GM10266 (cell line): ENCODE data around the gene KRT36.
A peak's percentile ranks its signal among the peaks of the same experiment; 100 is the strongest.

Source experiments
- DNase-seq: peaks from one replicate; pipeline ENCODE4 v3.0.0; 2012; ENCODE audit errors: extremely low spot score
- TF ChIP-seq, protein P1 (sequence below): IDR thresholded peaks from 2 replicates; pipeline ENCODE4 v1.5.1; 2012; ENCODE audit warnings: mild to moderate bottlenecking, low read depth; ENCODE audit not compliant: control insufficient read depth, insufficient read depth; ENCODE audit errors: missing control alignments

Gene KRT36

GRCh38 chr17:41486809-41487530, 2.7 kb downstream of the KRT36 start:
- TF ChIP-seq, protein P1, sequence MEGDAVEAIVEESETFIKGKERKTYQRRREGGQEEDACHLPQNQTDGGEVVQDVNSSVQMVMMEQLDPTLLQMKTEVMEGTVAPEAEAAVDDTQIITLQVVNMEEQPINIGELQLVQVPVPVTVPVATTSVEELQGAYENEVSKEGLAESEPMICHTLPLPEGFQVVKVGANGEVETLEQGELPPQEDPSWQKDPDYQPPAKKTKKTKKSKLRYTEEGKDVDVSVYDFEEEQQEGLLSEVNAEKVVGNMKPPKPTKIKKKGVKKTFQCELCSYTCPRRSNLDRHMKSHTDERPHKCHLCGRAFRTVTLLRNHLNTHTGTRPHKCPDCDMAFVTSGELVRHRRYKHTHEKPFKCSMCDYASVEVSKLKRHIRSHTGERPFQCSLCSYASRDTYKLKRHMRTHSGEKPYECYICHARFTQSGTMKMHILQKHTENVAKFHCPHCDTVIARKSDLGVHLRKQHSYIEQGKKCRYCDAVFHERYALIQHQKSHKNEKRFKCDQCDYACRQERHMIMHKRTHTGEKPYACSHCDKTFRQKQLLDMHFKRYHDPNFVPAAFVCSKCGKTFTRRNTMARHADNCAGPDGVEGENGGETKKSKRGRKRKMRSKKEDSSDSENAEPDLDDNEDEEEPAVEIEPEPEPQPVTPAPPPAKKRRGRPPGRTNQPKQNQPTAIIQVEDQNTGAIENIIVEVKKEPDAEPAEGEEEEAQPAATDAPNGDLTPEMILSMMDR, result peak; percentile 63
- peak; percentile 26 for DNase-seq

DNA sequence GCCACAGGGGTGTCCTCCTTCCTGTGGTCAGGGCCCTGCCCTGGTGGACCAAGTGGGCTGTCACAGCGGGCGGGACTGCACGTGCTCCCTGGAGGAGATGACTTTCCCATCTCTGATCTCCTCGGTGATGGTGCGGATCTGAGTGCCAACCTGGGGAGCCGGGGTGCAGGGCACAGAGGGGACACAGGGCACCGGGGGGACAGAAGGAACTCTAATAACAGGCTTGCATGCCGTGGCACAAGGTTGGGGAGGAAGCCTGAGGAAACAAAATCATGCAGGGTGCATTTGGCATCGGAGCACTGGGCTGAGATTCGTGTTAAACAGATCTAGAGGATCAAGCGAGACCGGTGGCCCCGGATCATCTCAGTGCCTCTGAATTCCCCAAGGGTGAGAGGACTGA, 3.4 kb downstream of the KRT36 start:
- DNase-seq, result no peak
- TF ChIP-seq, protein P1, result no peak

GRCh38 chr17:41484920-41485904, 4.5 kb downstream of the KRT36 start:
- no peak for DNase-seq
- TF ChIP-seq, protein P1, result no peak

GRCh38 chr17:41483991-41484826, 5.5 kb downstream of the KRT36 start:
- TF ChIP-seq, protein P1, result no peak
- DNase-seq, result no peak

- no peak for DNase-seq
- TF ChIP-seq, protein P1, result no peak
Observed at GRCh38 chr17:41483531-41483930, 6.2 kb downstream of the KRT36 start.

DNA sequence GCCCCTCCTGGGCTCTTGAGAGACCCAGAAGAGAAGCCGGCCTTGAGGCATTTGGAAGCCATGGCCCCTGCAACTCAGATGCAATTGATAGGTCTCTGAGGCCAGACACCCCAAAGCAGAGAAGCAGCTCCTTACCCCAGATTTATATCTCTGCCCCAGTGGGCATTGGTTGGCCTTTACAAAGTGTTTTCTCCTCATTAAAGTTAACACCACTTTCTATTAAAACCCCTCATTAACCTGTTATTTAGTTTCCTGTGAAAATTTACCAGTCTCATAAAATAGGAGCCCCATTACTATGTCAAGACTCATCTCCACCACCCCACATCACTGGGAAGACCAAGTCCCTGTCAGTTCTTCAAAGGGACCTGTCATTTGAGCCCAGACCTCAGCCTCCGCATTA, 8.7 kb downstream of the KRT36 start, which contains the start of gene KRT35:
Gene KRT35, minus strand, starts transcription at position 116 of the 400 bp plus-strand sequence. Its CDS starts 54 bp downstream, at position 62.
- DNase-seq, result no peak
- TF ChIP-seq, protein P1, result no peak
